ENCODE data around the gene ZNF277.

- TF ChIP-seq CTCF (IDR thresholded peaks at IDR 0.05) (no peak), POLR2A (IDR thresholded peaks at IDR 0.05; ENCODE audit: low read depth) (no peak)
Measured at GRCh38 chr7:112203365-112203739, 3.1 kb upstream of the ZNF277 start.

Data from esophagus muscularis mucosa (tissue), 3 donors.